Liver (tissue), 9 donors: ENCODE results near the gene CAP1. TPM values are rescaled to one million over a fixed set of nuclear protein-coding genes. Genes with fewer than 3 reads are reported as not detected.

Experiments used
- DNase-seq: peaks from one replicate; pipeline ENCODE4 v3.0.0-alpha.2; 2017; ENCODE audit warnings: low spot score
- H3K27ac ChIP-seq, 2 donors: one replicate each; pipeline ENCODE4 v1.7.0; 2013; ENCODE audit warnings: inconsistent platforms in 2 of 2, low read length in 2 of 2, control low read depth in 1 of 2, low read depth in 1 of 2, mild to moderate bottlenecking in 1 of 2
- H3K27me3 ChIP-seq, 4 donors: one replicate each; pipeline versions ENCODE4 v1.6.1 to v1.7.0; 2013; ENCODE audit warnings: low read length in 3 of 4, inconsistent platforms in 1 of 4, mild to moderate bottlenecking in 1 of 4, moderate library complexity in 1 of 4; ENCODE audit not compliant: control insufficient read depth in 4 of 4, insufficient read depth in 4 of 4
- H3K36me3 ChIP-seq, 4 donors: one replicate each; pipeline versions ENCODE4 v1.6.1 to v1.7.0; 2013; ENCODE audit warnings: low read length in 3 of 4, mild to moderate bottlenecking in 3 of 4, low read depth in 1 of 4, moderate library complexity in 1 of 4; ENCODE audit not compliant: control insufficient read depth in 4 of 4, insufficient read depth in 3 of 4
- H3K4me1 ChIP-seq, 4 donors: one replicate each; pipeline versions ENCODE4 v1.6.1 to v1.7.0; 2013; ENCODE audit warnings: low read length in 3 of 4, mild to moderate bottlenecking in 3 of 4, moderate library complexity in 1 of 4; ENCODE audit not compliant: control insufficient read depth in 4 of 4, insufficient read depth in 4 of 4
- H3K4me3 ChIP-seq, 3 donors: one replicate each; pipeline versions ENCODE4 v1.6.1 to v1.7.0; 2013; ENCODE audit warnings: low read length in 3 of 3, control low read depth in 1 of 3, low read depth in 1 of 3, mild to moderate bottlenecking in 1 of 3
- H3K9ac ChIP-seq, 2 donors: one replicate each; pipeline ENCODE4 v1.7.0; 2013; ENCODE audit warnings: low read length in 2 of 2, mild to moderate bottlenecking in 2 of 2, moderate library complexity in 2 of 2, control low read depth in 1 of 2, low read depth in 1 of 2
- H3K9me3 ChIP-seq, 4 donors: one replicate each; pipeline versions ENCODE4 v1.6.1 to v1.7.0; 2013; ENCODE audit warnings: low read length in 3 of 4; ENCODE audit not compliant: control insufficient read depth in 4 of 4
- ATF3 ChIP-seq: IDR thresholded peaks from 2 replicates; pipeline ENCODE4 v1.6.1; 2016; ENCODE audit warnings: antibody characterized with exemption
- CTCF ChIP-seq: fragments of 150-350 bp; IDR thresholded peaks from 2 replicates; pipeline ENCODE4 v1.5.1; 2017; ENCODE audit warnings: improper control_type of control experiment, low read depth, low read length; ENCODE audit not compliant: missing input control
- EGR1 ChIP-seq, 2 donors: IDR thresholded peaks; 2 replicates each; pipeline ENCODE4 v1.6.1; 2016 to 2018; ENCODE audit warnings: antibody characterized with exemption in 2 of 2, low read depth in 2 of 2
- GABPA ChIP-seq, 2 donors: IDR thresholded peaks in 1 of 2; conservative IDR thresholded peaks in 1 of 2; 2 replicates each; pipeline ENCODE4 v1.6.1; 2016; ENCODE audit warnings: antibody characterized with exemption in 2 of 2, mild to moderate bottlenecking in 1 of 2, moderate library complexity in 1 of 2
- HNF4A ChIP-seq, 2 donors: conservative IDR thresholded peaks; 2 replicates each; pipeline ENCODE4 v1.6.1; 2016; ENCODE audit warnings: antibody characterized with exemption in 2 of 2, mild to moderate bottlenecking in 2 of 2
- JUND ChIP-seq, 2 donors: IDR thresholded peaks; 2 replicates each; pipeline ENCODE4 v1.6.1; 2016; ENCODE audit warnings: antibody characterized with exemption in 2 of 2
- MAX ChIP-seq: IDR thresholded peaks from 2 replicates; pipeline ENCODE4 v1.6.1; 2016; ENCODE audit warnings: antibody characterized with exemption
- NR2F2 ChIP-seq: IDR thresholded peaks from 2 replicates; pipeline ENCODE4 v1.6.1; 2016; ENCODE audit warnings: antibody characterized with exemption
- RAD21 ChIP-seq, 2 donors: IDR thresholded peaks; 2 replicates each; pipeline ENCODE4 v1.6.1; 2016; ENCODE audit warnings: antibody characterized with exemption in 2 of 2, mild to moderate bottlenecking in 2 of 2
- YY1 ChIP-seq: IDR thresholded peaks from 2 replicates; pipeline ENCODE4 v1.6.1; 2016; ENCODE audit warnings: antibody characterized with exemption, mild to moderate bottlenecking
- WGBS: extraction: QIAGEN DNeasy Blood & Tissue Kit; methylation state at CpG from one replicate; pipeline ENCODE4 v1.1.7; 2013; 5-methylcytosine and 5-hydroxymethylcytosine counted together
- polyA plus RNA-seq, 2 donors: library from polyadenylated mRNA; stranded (reverse) in 1 of 2; unstranded in 1 of 2; fragments of 200-250 nt in 1 of 2; fragments of >200 nt in 1 of 2; fragmentation: Nextera tagmentation in 1 of 2; extraction: Ambion mirVana in 1 of 2; gene quantifications; one replicate each; pipeline versions ENCODE4 v1.2.1 to v1.2.3, GENCODE V29; 2013 to 2015
- total RNA-seq, 2 donors: library from RNA; depleted of rRNA; stranded (reverse); fragments of >200 nt; gene quantifications; one replicate each; pipeline ENCODE4 v1.2.3, GENCODE V29; 2014
- TF ChIP-seq, protein P1 (sequence below): IDR thresholded peaks from 2 replicates; pipeline ENCODE4 v1.6.1; 2016; ENCODE audit warnings: antibody characterized with exemption, mild to moderate bottlenecking
- donor health status: healthy.
- donor health status: healthy.
- donor health status: healthy.
- donor health status: healthy.
- donor health status: healthy.

The CAP1 gene
- total and polyA plus RNA-seq, 4 donors = 75.5 to 105 (median 84.6) TPM

DNA sequence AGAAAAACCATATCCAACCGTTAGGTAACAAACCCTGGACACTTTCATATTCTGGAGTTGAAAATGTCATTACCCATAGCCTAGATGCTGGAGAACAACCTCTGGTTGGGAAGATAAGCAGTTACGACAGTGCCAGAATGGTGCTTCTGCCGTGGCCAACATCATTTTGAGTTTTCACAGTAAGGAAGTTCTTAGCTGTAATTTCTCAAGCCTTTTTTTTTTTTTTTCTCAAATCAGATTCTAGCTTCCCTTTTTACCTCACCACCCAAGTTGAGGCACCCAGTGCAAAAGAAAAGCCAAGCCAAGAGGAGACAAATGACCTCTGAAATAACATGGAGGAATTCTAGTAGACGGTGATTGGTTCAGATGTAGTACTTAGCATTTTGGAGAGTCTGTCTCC is 34.7 kb downstream of the CAP1 start:
- Histone ChIP-seq H3K9me3 (no peaks in the 10 kb centered on the region), H3K27me3 (no peaks in the 10 kb centered on the region), H3K36me3 (peaks cover 7 to 45% (median 35%) of the 10 kb centered on the region in 4 donors), H3K4me3 (no peak overlapping the region), H3K9ac (no peak overlapping the region), H3K27ac (no peak overlapping the region), H3K4me1 (no peaks in the 10 kb centered on the region)
- 86% methylated on average over 4 of the region's 4 CpGs for WGBS
- no peak for DNase-seq
- TF ChIP-seq GABPA (IDR thresholded peaks at IDR 0.05 in 1 of 2, conservative IDR thresholded peaks at IDR 0.05 in 1 of 2) = no peak
- TF ChIP-seq RAD21 (IDR thresholded peaks at IDR 0.05) = no peak
- no peak for TF ChIP-seq ATF3

DNA sequence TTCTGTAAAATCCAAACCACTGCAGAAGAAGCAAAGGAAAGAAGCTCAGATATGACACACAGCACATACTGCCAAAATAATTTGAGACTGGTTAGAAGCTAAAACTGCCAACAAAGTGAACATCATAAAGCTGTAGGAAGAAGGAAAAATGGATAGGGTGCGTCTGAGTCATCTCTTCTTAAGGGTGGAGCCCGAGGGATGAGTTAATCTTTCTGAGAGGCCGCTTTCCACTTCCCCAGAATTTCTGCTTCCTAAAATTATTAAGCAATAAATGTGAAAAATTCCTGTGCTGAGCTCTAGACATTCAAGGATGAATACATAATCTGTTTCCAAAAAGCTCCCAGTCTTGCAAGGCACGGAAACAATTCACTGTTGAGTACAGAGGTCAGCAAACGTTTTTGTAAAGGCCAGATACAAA is 36.4 kb downstream of the CAP1 start:
- Histone ChIP-seq H3K9ac (no peak overlapping the region), H3K4me1 (no peaks in the 10 kb centered on the region), H3K27me3 (no peaks in the 10 kb centered on the region), H3K9me3 (no peaks in the 10 kb centered on the region), H3K4me3 (no peak overlapping the region), H3K36me3 (peaks cover 2 to 29% (median 19%) of the 10 kb centered on the region in 4 donors), H3K27ac (no peak overlapping the region)
- 75% methylated on average over 5 of the region's 5 CpGs for WGBS
- TF ChIP-seq HNF4A (conservative IDR thresholded peaks at IDR 0.05) (no peak), YY1 (no peak), MAX (no peak), EGR1 (IDR thresholded peaks at IDR 0.05; ENCODE audit: low read depth in 2 of 2) (no peak), JUND (IDR thresholded peaks at IDR 0.05) (no peak), CTCF (no peak), NR2F2 (no peak), RAD21 (IDR thresholded peaks at IDR 0.05) (no peak)
- TF ChIP-seq, protein P1, sequence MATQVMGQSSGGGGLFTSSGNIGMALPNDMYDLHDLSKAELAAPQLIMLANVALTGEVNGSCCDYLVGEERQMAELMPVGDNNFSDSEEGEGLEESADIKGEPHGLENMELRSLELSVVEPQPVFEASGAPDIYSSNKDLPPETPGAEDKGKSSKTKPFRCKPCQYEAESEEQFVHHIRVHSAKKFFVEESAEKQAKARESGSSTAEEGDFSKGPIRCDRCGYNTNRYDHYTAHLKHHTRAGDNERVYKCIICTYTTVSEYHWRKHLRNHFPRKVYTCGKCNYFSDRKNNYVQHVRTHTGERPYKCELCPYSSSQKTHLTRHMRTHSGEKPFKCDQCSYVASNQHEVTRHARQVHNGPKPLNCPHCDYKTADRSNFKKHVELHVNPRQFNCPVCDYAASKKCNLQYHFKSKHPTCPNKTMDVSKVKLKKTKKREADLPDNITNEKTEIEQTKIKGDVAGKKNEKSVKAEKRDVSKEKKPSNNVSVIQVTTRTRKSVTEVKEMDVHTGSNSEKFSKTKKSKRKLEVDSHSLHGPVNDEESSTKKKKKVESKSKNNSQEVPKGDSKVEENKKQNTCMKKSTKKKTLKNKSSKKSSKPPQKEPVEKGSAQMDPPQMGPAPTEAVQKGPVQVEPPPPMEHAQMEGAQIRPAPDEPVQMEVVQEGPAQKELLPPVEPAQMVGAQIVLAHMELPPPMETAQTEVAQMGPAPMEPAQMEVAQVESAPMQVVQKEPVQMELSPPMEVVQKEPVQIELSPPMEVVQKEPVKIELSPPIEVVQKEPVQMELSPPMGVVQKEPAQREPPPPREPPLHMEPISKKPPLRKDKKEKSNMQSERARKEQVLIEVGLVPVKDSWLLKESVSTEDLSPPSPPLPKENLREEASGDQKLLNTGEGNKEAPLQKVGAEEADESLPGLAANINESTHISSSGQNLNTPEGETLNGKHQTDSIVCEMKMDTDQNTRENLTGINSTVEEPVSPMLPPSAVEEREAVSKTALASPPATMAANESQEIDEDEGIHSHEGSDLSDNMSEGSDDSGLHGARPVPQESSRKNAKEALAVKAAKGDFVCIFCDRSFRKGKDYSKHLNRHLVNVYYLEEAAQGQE = no peak
- DNase-seq = no peak
